Measurements from ENCODE around the gene CMKLR1.

Gene CMKLR1

DNA sequence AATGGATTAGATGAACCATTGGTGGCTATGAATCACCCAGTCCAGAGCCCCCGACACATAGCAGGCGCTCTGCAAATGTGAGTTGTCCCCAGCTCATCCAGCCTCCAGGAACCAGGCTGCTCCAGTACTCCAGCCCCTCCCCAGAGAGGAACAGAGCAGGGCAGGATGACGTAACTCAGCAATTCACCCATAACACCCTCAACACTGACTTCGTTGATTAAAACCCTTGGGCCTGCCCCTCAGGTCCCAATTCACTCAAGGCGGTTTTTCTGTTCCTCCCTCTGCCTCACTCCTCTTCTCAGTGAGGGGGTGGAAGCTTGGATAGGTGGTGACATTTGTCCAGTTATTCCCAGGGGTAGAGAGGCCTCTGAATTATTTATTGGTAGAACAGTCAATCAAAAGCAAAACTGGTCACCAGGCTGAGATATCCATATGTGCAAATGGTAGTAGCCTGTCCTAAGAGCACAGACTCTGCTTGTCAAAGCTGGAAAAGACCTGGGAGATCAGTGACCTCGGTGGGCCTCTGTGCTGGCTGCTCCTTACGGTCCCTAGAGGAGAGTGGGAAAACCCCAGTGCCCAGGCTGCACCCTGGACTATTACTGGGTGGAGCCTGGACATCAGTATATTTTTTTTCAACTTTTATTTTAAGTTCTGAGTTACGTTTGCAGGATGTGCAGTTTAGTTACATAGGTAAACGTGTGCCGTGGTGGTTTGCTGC is 97.0 kb downstream of the CMKLR1 start:
- Histone ChIP-seq H3K36me3 (ENCODE audit: insufficient read depth, low read length) (no peaks in the 10 kb centered on the region), H3K9ac (ENCODE audit: low read depth, low read length) (no peak overlapping the region), H3K27me3 (ENCODE audit: control insufficient read depth, insufficient read depth, low read length) (peaks cover 3% of the 10 kb centered on the region), H3K4me3 (ENCODE audit: low read length) (no peak overlapping the region), H3K9me3 (replicated peaks; ENCODE audit: low read length) (no peaks in the 10 kb centered on the region), H3K4me2 (ENCODE audit: low read length) (no peak overlapping the region), H3K4me1 (ENCODE audit: control insufficient read depth, insufficient read depth, low read length) (no peaks in the 10 kb centered on the region)

DNA sequence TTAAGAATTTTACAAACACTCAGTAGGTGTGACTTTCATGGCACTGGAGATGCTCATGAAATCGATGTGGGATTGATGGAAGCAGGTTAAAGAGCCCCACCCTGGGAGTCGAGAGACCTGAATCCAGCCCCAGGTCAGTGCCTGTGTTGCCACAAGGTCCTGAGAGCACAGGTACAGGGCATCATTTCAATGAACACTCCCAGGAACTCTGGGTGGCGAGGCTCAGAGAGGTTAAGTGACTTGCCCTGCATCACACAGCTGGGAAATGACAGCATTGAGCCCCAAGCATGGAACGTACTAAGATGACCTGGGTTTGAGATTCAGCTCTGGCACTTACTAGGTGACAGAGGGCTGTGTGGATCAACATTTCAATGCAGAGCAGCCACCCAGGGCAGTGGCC is 98.2 kb downstream of the CMKLR1 start:
- Histone ChIP-seq H3K36me3 (ENCODE audit: insufficient read depth, low read length) (no peaks in the 10 kb centered on the region), H3K4me3 (ENCODE audit: low read length) (no peak overlapping the region), H3K9me3 (replicated peaks; ENCODE audit: low read length) (no peaks in the 10 kb centered on the region), H3K4me1 (ENCODE audit: control insufficient read depth, insufficient read depth, low read length) (no peaks in the 10 kb centered on the region), H3K27me3 (ENCODE audit: control insufficient read depth, insufficient read depth, low read length) (peaks cover 12% of the 10 kb centered on the region), H3K4me2 (ENCODE audit: low read length) (no peak overlapping the region), H3K9ac (ENCODE audit: low read depth, low read length) (no peak overlapping the region)

DNA sequence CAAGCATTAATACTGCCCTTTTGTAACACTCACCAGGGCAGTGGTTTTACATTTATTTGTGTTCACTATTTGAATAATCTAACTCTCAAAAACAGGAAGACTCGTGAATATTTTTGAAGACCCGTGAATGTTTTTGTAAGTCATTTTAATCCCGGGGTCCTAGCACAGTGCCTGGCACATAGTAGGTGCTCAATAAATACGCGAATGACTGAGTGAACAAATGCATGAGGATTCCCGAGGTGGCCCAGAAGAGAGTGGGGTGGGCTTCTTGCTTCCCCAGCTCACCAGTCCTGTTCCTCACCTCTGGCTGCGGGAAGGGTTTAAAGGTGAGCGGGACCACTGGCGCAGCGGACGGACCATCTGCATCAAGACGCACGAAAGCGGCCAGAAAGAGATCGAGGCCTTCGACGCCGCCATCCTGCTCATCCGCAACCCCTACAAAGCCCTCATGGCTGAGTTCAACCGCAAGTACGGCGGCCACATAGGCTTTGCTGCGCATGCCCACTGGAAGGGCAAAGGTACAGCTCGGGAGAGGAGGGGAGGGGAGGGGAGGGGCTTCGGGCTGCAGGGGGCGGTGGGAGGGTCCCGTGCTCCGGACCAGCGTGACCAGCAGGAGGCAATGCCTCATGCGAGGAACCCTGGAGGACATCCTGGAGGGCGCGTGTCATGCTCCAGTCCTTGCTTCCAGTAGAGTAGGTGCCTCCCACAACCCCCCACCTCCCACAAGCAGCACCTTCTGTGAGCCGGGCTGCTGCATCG is 98.9 kb downstream of the CMKLR1 start:
- no peaks in the 10 kb centered on the region for H3K9me3 ChIP-seq (replicated peaks; ENCODE audit: low read length)
- no peak overlapping the region for H3K4me2 ChIP-seq (ENCODE audit: low read length)
- H3K4me1 ChIP-seq (ENCODE audit: control insufficient read depth, insufficient read depth, low read length) = no peaks in the 10 kb centered on the region
- H3K4me3 ChIP-seq (ENCODE audit: low read length) = no peak overlapping the region
- no peak overlapping the region for H3K9ac ChIP-seq (ENCODE audit: low read depth, low read length)
- H3K36me3 ChIP-seq (ENCODE audit: insufficient read depth, low read length) = no peaks in the 10 kb centered on the region
- H3K27me3 ChIP-seq (ENCODE audit: control insufficient read depth, insufficient read depth, low read length) = peaks cover 12% of the 10 kb centered on the region

DNA sequence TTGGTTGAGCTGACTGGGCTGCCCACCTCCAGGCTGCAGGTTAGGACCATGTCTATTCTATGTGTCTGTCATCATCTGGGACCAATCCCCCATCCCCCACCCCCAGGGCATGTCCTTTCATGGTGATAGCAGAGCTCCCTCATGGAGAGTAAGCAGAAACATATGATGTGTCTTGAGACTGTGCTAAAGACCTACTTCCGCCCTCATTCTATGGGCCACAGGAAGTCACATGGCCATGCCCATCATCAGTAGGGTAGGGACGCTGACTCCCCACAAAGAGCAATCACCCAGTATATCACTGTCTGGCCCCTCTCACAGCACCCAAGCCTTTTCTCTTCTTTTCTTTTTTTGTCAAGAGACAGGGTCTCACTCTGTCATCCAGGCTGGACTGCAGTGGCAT is 99.7 kb downstream of the CMKLR1 start:
- Histone ChIP-seq H3K36me3 (ENCODE audit: insufficient read depth, low read length) (no peaks in the 10 kb centered on the region), H3K27me3 (ENCODE audit: control insufficient read depth, insufficient read depth, low read length) (peaks cover 12% of the 10 kb centered on the region), H3K4me1 (ENCODE audit: control insufficient read depth, insufficient read depth, low read length) (no peaks in the 10 kb centered on the region), H3K9me3 (replicated peaks; ENCODE audit: low read length) (no peaks in the 10 kb centered on the region), H3K9ac (ENCODE audit: low read depth, low read length) (no peak overlapping the region), H3K4me2 (ENCODE audit: low read length) (no peak overlapping the region), H3K4me3 (ENCODE audit: low read length) (no peak overlapping the region)

DNA sequence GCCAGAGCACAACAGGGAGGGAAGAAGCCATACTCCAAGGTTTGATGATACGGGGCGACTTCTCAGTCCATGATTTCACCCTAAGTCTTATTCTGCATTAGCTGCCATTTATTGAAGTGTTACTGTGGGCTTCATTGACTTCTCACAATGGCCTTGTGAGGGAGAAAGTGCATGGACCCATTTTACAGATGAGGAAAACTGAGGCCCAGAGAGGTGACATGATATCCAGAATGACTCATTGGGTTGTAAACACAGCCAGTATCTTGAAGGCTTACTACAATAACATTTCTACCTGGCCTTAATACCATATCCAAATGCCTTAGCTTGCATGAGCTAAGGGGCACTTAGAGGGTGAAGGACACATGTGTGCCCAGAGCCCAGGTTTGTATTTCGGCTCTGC is 100.6 kb downstream of the CMKLR1 start:
- Histone ChIP-seq H3K4me1 (ENCODE audit: control insufficient read depth, insufficient read depth, low read length) (no peaks in the 10 kb centered on the region), H3K9ac (ENCODE audit: low read depth, low read length) (no peak overlapping the region), H3K4me3 (ENCODE audit: low read length) (no peak overlapping the region), H3K9me3 (replicated peaks; ENCODE audit: low read length) (no peaks in the 10 kb centered on the region), H3K27me3 (ENCODE audit: control insufficient read depth, insufficient read depth, low read length) (peaks cover 12% of the 10 kb centered on the region), H3K4me2 (ENCODE audit: low read length) (no peak overlapping the region), H3K36me3 (ENCODE audit: insufficient read depth, low read length) (no peaks in the 10 kb centered on the region)
